Activated CD4-positive, alpha-beta T cell treated with anti-CD3 and anti-CD28 coated beads, Interleukin-2, amount 50 U/mL, for 16 hours (primary cell): ENCODE results near the gene TSBP1.
A peak's percentile ranks its signal among the peaks of the same experiment; 100 is the strongest.
"Not testable (repeated sequence)": the region's sequence is repeated elsewhere in the genome, so short reads cannot be mapped to it uniquely, and the experiment has no call there.

Source experiments
- DNase-seq: peaks from one replicate; pipeline ENCODE4 v3.0.0-alpha.2; 2020

The TSBP1 gene

GRCh38 chr6:32371229-32371628 is 474 bp downstream of the TSBP1 start:
- DNase-seq = no peak

GRCh38 chr6:32370505-32370904 is 1.2 kb downstream of the TSBP1 start:
- DNase-seq = no peak

GRCh38 chr6:32369660-32370059 is 2.0 kb downstream of the TSBP1 start:
- peak; percentile 41 for DNase-seq

GRCh38 chr6:32367644-32368043 is 4.1 kb downstream of the TSBP1 start:
- DNase-seq = no peak

GRCh38 chr6:32359225-32359624 is 12.5 kb downstream of the TSBP1 start:
- not testable (repeated sequence) for DNase-seq

GRCh38 chr6:32358548-32358947 is 13.2 kb downstream of the TSBP1 start:
- DNase-seq = not testable (repeated sequence)

GRCh38 chr6:32355018-32355417 is 16.7 kb downstream of the TSBP1 start:
- no peak for DNase-seq

- no peak for DNase-seq
These were observed 18.4 kb downstream of the TSBP1 start for GRCh38 chr6:32353348-32353747.

- no peak for DNase-seq
These were observed 31.5 kb downstream of the TSBP1 start for GRCh38 chr6:32340242-32340641.

GRCh38 chr6:32337186-32337805 is 34.4 kb downstream of the TSBP1 start:
- no peak for DNase-seq

GRCh38 chr6:32332433-32332832 is 39.3 kb downstream of the TSBP1 start:
- DNase-seq = no peak

- DNase-seq = no peak
These were observed 42.6 kb downstream of the TSBP1 start for GRCh38 chr6:32329141-32329540.

- peak; percentile 59 for DNase-seq
These were observed 44.6 kb downstream of the TSBP1 start for GRCh38 chr6:32327103-32327502.

GRCh38 chr6:32318501-32318900 is 53.2 kb downstream of the TSBP1 start:
- DNase-seq = no peak

GRCh38 chr6:32317541-32317940 is 54.2 kb downstream of the TSBP1 start:
- DNase-seq = no peak

- DNase-seq = no peak
These were observed 57.7 kb downstream of the TSBP1 start for GRCh38 chr6:32313964-32314363.

GRCh38 chr6:32298632-32299336 is 72.9 kb downstream of the TSBP1 start:
- DNase-seq = no peak

- not testable (repeated sequence) for DNase-seq
These were observed 76.7 kb downstream of the TSBP1 start for GRCh38 chr6:32294980-32295379.

- DNase-seq = no peak
These were observed 77.1 kb downstream of the TSBP1 start for GRCh38 chr6:32294566-32294965.

GRCh38 chr6:32293695-32294094 is 78.0 kb downstream of the TSBP1 start:
- no peak for DNase-seq

- no peak for DNase-seq
These were observed 80.2 kb downstream of the TSBP1 start for GRCh38 chr6:32291543-32291942.

- no peak for DNase-seq
These were observed 80.7 kb downstream of the TSBP1 start for GRCh38 chr6:32290886-32291450.

- DNase-seq = no peak
These were observed 83.3 kb downstream of the TSBP1 start for GRCh38 chr6:32288426-32288825.

- not testable (repeated sequence) for DNase-seq
These were observed 97.7 kb downstream of the TSBP1 start for GRCh38 chr6:32273801-32274577.
